Globus pallidus (tissue), 1 donor: Measurements from ENCODE around the gene EYA4.
"Not testable (repeated sequence)": the region's sequence is repeated elsewhere in the genome, so short reads cannot be mapped to it uniquely, and the experiment has no call there.

Source experiments
- DNase-seq: peaks from one replicate; pipeline ENCODE4 v3.0.0-alpha.2; 2015; ENCODE audit warnings: low spot score

EYA4 gene

GRCh38 chr6:133352046-133352445, 110.9 kb downstream of the EYA4 start:
- DNase-seq: no peak

GRCh38 chr6:133353061-133353460, 111.9 kb downstream of the EYA4 start:
- DNase-seq: no peak

- DNase-seq: no peak
Measured at GRCh38 chr6:133355922-133356321, 114.8 kb downstream of the EYA4 start.

- no peak for DNase-seq
Measured at GRCh38 chr6:133358574-133359150, 117.5 kb downstream of the EYA4 start.

GRCh38 chr6:133359256-133359655, 118.1 kb downstream of the EYA4 start:
- no peak for DNase-seq

- DNase-seq: no peak
Measured at GRCh38 chr6:133359760-133360159, 118.6 kb downstream of the EYA4 start.

GRCh38 chr6:133360194-133360593, 119.0 kb downstream of the EYA4 start:
- peak; percentile 11 for DNase-seq

GRCh38 chr6:133362813-133363212, 121.7 kb downstream of the EYA4 start:
- DNase-seq: no peak

GRCh38 chr6:133368664-133369063, 127.5 kb downstream of the EYA4 start:
- DNase-seq: no peak

GRCh38 chr6:133369773-133370272, 128.7 kb downstream of the EYA4 start:
- DNase-seq: no peak

- DNase-seq: no peak
Measured at GRCh38 chr6:133376743-133377142, 135.6 kb downstream of the EYA4 start.

- DNase-seq: no peak
Measured at GRCh38 chr6:133377219-133377618, 136.1 kb downstream of the EYA4 start.

GRCh38 chr6:133380047-133380446, 138.9 kb downstream of the EYA4 start:
- no peak for DNase-seq

GRCh38 chr6:133380723-133381122, 139.6 kb downstream of the EYA4 start:
- no peak for DNase-seq

- no peak for DNase-seq
Measured at GRCh38 chr6:133388731-133389130, 147.6 kb downstream of the EYA4 start.

- DNase-seq: no peak
Measured at GRCh38 chr6:133390168-133390567, 149.0 kb downstream of the EYA4 start.

- no peak for DNase-seq
Measured at GRCh38 chr6:133392015-133392414, 150.9 kb downstream of the EYA4 start.

GRCh38 chr6:133392641-133393040, 151.5 kb downstream of the EYA4 start:
- no peak for DNase-seq

GRCh38 chr6:133393891-133394290, 152.7 kb downstream of the EYA4 start:
- DNase-seq: no peak

- no peak for DNase-seq
Measured at GRCh38 chr6:133394630-133395029, 153.5 kb downstream of the EYA4 start.

GRCh38 chr6:133396233-133396983, 155.3 kb downstream of the EYA4 start:
- no peak for DNase-seq

- DNase-seq: no peak
Measured at GRCh38 chr6:133396984-133397348, 155.8 kb downstream of the EYA4 start.

GRCh38 chr6:133397601-133398000, 156.4 kb downstream of the EYA4 start:
- DNase-seq: not testable (repeated sequence)

GRCh38 chr6:133399426-133399825, 158.3 kb downstream of the EYA4 start:
- DNase-seq: no peak
